HL-60 (cell line): ENCODE results near the gene ASB3.

Experiments
- DNase-seq, 2 experiments: peaks; one replicate each; pipeline ENCODE4 v3.0.0-alpha.2; 2010 to 2020; ENCODE audit warnings: low read depth in 1 of 2, low spot score in 1 of 2
- H3K27ac ChIP-seq: fragments of 250-450 bp; sonication (Bioruptor Pico); replicated peaks from 2 replicates; pipeline ENCODE4 v1.5.1; 2020; ENCODE audit warnings: mild to moderate bottlenecking, moderate library complexity
- H3K27me3 ChIP-seq: fragments of 250-450 bp; sonication (Bioruptor Pico); 2 replicates; pipeline ENCODE4 v1.5.1; 2021; ENCODE audit warnings: mild to moderate bottlenecking, moderate library complexity; ENCODE audit not compliant: insufficient read depth, poor library complexity, severe bottlenecking
- H3K4me3 ChIP-seq: replicated peaks from 2 replicates; pipeline ENCODE4 v1.5.1; 2011; ENCODE audit warnings: mild to moderate bottlenecking, control low read depth, low read length; ENCODE audit not compliant: insufficient read depth
- GABPA ChIP-seq: IDR thresholded peaks from 2 replicates; pipeline ENCODE4 v1.6.1; 2012; ENCODE audit warnings: low read depth
- POLR2AphosphoS5 ChIP-seq: IDR thresholded peaks from 2 replicates; pipeline ENCODE4 v1.6.1; 2012; ENCODE audit warnings: low read depth
- SPI1 ChIP-seq: IDR thresholded peaks from 2 replicates; pipeline ENCODE4 v1.6.1; 2012; ENCODE audit warnings: low read depth, mild to moderate bottlenecking, borderline replicate concordance
- TF ChIP-seq, protein P1 (sequence below): IDR thresholded peaks from one replicate; pipeline ENCODE4 v1.5.1; 2011; ENCODE audit warnings: low read length, control low read depth, inconsistent platforms; ENCODE audit not compliant: insufficient read depth
- TF ChIP-seq, protein P2 (sequence below): IDR thresholded peaks from 2 replicates; pipeline ENCODE4 v1.6.1; 2012; ENCODE audit warnings: low read depth; ENCODE audit not compliant: insufficient replicate concordance

Gene ASB3

GRCh38 chr2:53787614-53788289 is 999 bp upstream of the ASB3 start:
- peak overlapping the region; percentile 80 for H3K27ac ChIP-seq
- peak overlapping the region; percentile 78 for H3K4me3 ChIP-seq
- 0 out of 2 replicates have a peak, but pooled peaks have one; percentile 15 for TF ChIP-seq POLR2AphosphoS5
- TF ChIP-seq, protein P1, sequence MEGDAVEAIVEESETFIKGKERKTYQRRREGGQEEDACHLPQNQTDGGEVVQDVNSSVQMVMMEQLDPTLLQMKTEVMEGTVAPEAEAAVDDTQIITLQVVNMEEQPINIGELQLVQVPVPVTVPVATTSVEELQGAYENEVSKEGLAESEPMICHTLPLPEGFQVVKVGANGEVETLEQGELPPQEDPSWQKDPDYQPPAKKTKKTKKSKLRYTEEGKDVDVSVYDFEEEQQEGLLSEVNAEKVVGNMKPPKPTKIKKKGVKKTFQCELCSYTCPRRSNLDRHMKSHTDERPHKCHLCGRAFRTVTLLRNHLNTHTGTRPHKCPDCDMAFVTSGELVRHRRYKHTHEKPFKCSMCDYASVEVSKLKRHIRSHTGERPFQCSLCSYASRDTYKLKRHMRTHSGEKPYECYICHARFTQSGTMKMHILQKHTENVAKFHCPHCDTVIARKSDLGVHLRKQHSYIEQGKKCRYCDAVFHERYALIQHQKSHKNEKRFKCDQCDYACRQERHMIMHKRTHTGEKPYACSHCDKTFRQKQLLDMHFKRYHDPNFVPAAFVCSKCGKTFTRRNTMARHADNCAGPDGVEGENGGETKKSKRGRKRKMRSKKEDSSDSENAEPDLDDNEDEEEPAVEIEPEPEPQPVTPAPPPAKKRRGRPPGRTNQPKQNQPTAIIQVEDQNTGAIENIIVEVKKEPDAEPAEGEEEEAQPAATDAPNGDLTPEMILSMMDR, result no peak
- no peaks in the 10 kb centered on the region for H3K27me3 ChIP-seq
- peak; percentile 38 to 46 for DNase-seq

DNA sequence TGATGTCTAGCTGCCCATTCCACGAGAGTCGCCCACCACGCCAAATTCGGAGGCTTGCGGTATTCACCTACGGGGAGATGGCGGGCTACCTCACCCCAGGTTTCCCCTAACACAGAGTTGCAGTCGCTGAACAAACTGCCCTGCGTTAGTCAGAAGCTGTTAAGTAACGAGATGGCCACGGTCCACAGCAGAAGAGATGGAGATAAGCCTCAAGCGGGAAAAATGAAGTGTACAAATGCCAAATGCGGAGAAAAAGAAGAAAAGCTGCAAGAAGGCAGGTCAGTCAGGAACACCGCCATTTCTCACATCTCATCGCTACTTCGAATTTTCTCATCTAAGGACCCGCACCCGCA is 425 bp downstream of the ASB3 start:
- TF ChIP-seq, protein P1, result no peak
- TF ChIP-seq POLR2AphosphoS5 (no peak), GABPA (no peak), SPI1 (no peak)
- TF ChIP-seq, protein P2, sequence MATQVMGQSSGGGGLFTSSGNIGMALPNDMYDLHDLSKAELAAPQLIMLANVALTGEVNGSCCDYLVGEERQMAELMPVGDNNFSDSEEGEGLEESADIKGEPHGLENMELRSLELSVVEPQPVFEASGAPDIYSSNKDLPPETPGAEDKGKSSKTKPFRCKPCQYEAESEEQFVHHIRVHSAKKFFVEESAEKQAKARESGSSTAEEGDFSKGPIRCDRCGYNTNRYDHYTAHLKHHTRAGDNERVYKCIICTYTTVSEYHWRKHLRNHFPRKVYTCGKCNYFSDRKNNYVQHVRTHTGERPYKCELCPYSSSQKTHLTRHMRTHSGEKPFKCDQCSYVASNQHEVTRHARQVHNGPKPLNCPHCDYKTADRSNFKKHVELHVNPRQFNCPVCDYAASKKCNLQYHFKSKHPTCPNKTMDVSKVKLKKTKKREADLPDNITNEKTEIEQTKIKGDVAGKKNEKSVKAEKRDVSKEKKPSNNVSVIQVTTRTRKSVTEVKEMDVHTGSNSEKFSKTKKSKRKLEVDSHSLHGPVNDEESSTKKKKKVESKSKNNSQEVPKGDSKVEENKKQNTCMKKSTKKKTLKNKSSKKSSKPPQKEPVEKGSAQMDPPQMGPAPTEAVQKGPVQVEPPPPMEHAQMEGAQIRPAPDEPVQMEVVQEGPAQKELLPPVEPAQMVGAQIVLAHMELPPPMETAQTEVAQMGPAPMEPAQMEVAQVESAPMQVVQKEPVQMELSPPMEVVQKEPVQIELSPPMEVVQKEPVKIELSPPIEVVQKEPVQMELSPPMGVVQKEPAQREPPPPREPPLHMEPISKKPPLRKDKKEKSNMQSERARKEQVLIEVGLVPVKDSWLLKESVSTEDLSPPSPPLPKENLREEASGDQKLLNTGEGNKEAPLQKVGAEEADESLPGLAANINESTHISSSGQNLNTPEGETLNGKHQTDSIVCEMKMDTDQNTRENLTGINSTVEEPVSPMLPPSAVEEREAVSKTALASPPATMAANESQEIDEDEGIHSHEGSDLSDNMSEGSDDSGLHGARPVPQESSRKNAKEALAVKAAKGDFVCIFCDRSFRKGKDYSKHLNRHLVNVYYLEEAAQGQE, result no peak
- peak in 1 of 2 experiments; percentile 14 for DNase-seq
- Histone ChIP-seq H3K27me3 (no peaks in the 10 kb centered on the region), H3K4me3 (peak overlapping the region; percentile 78), H3K27ac (peak overlapping the region; percentile 80)

DNA sequence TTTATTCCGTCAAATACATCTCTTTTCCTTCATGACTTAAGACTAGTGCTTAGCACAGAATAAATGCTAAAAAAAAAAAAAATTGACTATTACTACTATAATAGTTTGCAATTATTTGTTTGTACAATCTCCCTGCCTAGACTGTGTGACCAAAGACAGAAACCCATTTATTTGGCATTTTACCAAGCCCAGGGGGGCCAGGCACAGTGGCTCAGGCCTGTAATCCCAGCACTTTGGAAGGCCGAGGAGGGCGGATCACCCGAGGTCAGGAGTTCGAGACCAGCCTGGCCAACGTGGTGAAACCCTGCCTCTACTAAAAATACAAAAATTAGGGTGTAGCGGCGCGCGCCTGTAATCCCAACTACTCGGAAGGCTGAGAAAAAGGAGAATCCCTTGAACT is 1.4 kb downstream of the ASB3 start:
- Histone ChIP-seq H3K4me3 (peak overlapping the region; percentile 78), H3K27me3 (no peaks in the 10 kb centered on the region), H3K27ac (peak overlapping the region; percentile 80)
- TF ChIP-seq, protein P2, result no peak
- TF ChIP-seq GABPA, result no peak
- no peak for TF ChIP-seq POLR2AphosphoS5
- TF ChIP-seq SPI1, result no peak
- TF ChIP-seq, protein P1, result no peak
- DNase-seq, result no peak

DNA sequence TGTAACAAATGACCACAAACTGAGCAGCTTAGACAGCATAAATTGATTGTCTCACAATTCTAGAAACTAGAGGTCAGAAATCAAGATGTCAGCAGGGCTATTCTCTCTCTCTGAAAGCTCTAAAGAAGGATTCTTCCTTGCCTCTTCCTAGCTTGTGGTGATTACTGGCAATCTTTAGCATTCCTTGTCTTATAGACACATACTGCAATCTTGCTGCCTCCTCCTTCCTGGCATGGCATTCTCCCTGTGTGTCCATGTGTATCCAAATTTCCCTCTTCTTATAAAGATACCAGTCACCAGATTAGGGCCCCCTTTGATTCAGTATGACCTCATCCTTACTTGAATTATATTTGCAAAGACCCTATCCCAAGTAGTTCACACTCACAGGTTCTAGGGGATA is 2.3 kb downstream of the ASB3 start:
- no peak for DNase-seq
- no peak overlapping the region; the same call in 1 of the 2 replicates for H3K27ac ChIP-seq
- TF ChIP-seq GABPA (no peak), POLR2AphosphoS5 (no peak), SPI1 (no peak)
- no peak overlapping the region; the same call in 1 of the 2 replicates for H3K4me3 ChIP-seq
- no peaks in the 10 kb centered on the region for H3K27me3 ChIP-seq
